Keratinocyte (primary cell): Measurements from ENCODE around the gene PKNOX2. TPM values are rescaled to one million over a fixed set of nuclear protein-coding genes. Genes with fewer than 3 reads are reported as not detected.

Experiments
- DNase-seq: peaks from one replicate; pipeline ENCODE4 v3.0.0-alpha.2; 2011; ENCODE audit warnings: low read depth, missing footprints, low spot score
- FAIRE-seq: peaks from 2 replicates; lab custom pipeline; 2011; peaks lifted over from hg19 to GRCh38; lab: Jason Lieb, UNC
- H2AFZ ChIP-seq: 2 replicates; pipeline ENCODE4 v1.6.0; 2012; ENCODE audit warnings: low read length, control low read depth, inconsistent platforms; ENCODE audit not compliant: control insufficient read depth
- H3K27ac ChIP-seq: 2 replicates; pipeline ENCODE4 v1.5.1; 2011; ENCODE audit warnings: low read length; ENCODE audit not compliant: control insufficient read depth, insufficient read depth
- H3K27me3 ChIP-seq: 3 replicates; pipeline ENCODE4 v1.6.0; 2011; ENCODE audit warnings: low read length; ENCODE audit not compliant: control insufficient read depth, insufficient read depth; ENCODE audit errors: extremely low read depth
- H3K36me3 ChIP-seq, 2 experiments: 2 replicates in 1 of 2; 3 replicates in 1 of 2; pipeline ENCODE4 v1.5.1; 2011; ENCODE audit warnings: low read length in 2 of 2, mild to moderate bottlenecking in 1 of 2; ENCODE audit not compliant: control insufficient read depth in 2 of 2, insufficient read depth in 2 of 2; ENCODE audit errors: extremely low read depth in 1 of 2
- H3K4me1 ChIP-seq: 3 replicates; pipeline ENCODE4 v1.5.1; 2011; ENCODE audit warnings: low read length; ENCODE audit not compliant: control insufficient read depth, insufficient read depth; ENCODE audit errors: extremely low read depth
- H3K4me2 ChIP-seq: 3 replicates; pipeline ENCODE4 v1.6.0; 2011; ENCODE audit warnings: low read depth, low read length; ENCODE audit not compliant: control insufficient read depth, insufficient read depth; ENCODE audit errors: extremely low read depth
- H3K4me3 ChIP-seq, 3 experiments: fragments of 200-600 bp in 1 of 3; sonication (generic) in 1 of 3; 2 replicates in 2 of 3; 3 replicates in 1 of 3; pipeline ENCODE4 v1.5.1; 2011 to 2016; ENCODE audit warnings: low read length in 3 of 3, mild to moderate bottlenecking in 3 of 3, control low read depth in 2 of 3, inconsistent platforms in 1 of 3, low read depth in 1 of 3, mixed read lengths in 1 of 3, mixed run types in 1 of 3, moderate library complexity in 1 of 3; ENCODE audit not compliant: control insufficient read depth in 2 of 3, insufficient read depth in 2 of 3; ENCODE audit errors: extremely low read depth in 1 of 3
- H3K79me2 ChIP-seq: 2 replicates; pipeline ENCODE4 v1.6.0; 2012; ENCODE audit warnings: low read length; ENCODE audit not compliant: control insufficient read depth, insufficient read depth
- H3K9ac ChIP-seq: 3 replicates; pipeline ENCODE4 v1.6.0; 2011; ENCODE audit warnings: low read length; ENCODE audit not compliant: control insufficient read depth, insufficient read depth; ENCODE audit errors: extremely low read depth
- H3K9me1 ChIP-seq: 3 replicates; pipeline ENCODE4 v1.6.0; 2011; ENCODE audit warnings: low read length; ENCODE audit not compliant: control insufficient read depth, insufficient read depth; ENCODE audit errors: extremely low read depth
- H3K9me3 ChIP-seq: 2 replicates; pipeline ENCODE4 v1.5.1; 2012; ENCODE audit warnings: low read depth, low read length; ENCODE audit not compliant: control insufficient read depth
- H4K20me1 ChIP-seq: 3 replicates; pipeline ENCODE4 v1.6.0; 2011; ENCODE audit warnings: low read length; ENCODE audit not compliant: control insufficient read depth, insufficient read depth; ENCODE audit errors: extremely low read depth
- EZH2 ChIP-seq: IDR thresholded peaks from one replicate; pipeline ENCODE4 v1.6.1; 2012; ENCODE audit warnings: inconsistent platforms, mild to moderate bottlenecking, low read length, moderate library complexity
- dilution Hi-C: fragments of 300-500 bp; cut with MboI; formaldehyde crosslinking; loops from one replicate; pipeline ENCODE4 v1.7.0; 2020; ENCODE audit warnings: low sequenced_read_pairs; ENCODE audit not compliant: extremely low pct_ligation_motif_present
- polyA plus RNA-seq, 5 experiments: library from polyadenylated mRNA; depleted of rRNA in 3 of 5; stranded (reverse) in 3 of 5; stranded (forward) in 1 of 5; unstranded in 1 of 5; fragments of >200 nt; gene quantifications; 1 replicate in 1 of 5; 2 replicates in 3 of 5; 3 replicates in 1 of 5; pipeline versions ENCODE4 v1.2.1 to v1.2.3, GENCODE V29; 2011 to 2012; ENCODE audit warnings: missing spikeins in 2 of 5, low read depth in 1 of 5, low replicate concordance in 1 of 5
- TF ChIP-seq, protein P1 (sequence below), 3 experiments: IDR thresholded peaks in 1 of 3; conservative IDR thresholded peaks in 1 of 3; optimal IDR thresholded peaks in 1 of 3; 2 replicates in 2 of 3; 3 replicates in 1 of 3; pipeline versions ENCODE3 to v1.5.1; 2011; ENCODE audit warnings: low read length in 3 of 3, mild to moderate bottlenecking in 3 of 3, moderate library complexity in 2 of 3, control low read depth in 1 of 3, inconsistent platforms in 1 of 3; ENCODE audit not compliant: insufficient read depth in 2 of 3; ENCODE audit errors: extremely low read depth in 1 of 3

PKNOX2 gene
- polyA plus RNA-seq, 1 donor (not counting 4 experiments of a cell fraction or from before 2014, with no cell fraction given), result 0.05 TPM

DNA sequence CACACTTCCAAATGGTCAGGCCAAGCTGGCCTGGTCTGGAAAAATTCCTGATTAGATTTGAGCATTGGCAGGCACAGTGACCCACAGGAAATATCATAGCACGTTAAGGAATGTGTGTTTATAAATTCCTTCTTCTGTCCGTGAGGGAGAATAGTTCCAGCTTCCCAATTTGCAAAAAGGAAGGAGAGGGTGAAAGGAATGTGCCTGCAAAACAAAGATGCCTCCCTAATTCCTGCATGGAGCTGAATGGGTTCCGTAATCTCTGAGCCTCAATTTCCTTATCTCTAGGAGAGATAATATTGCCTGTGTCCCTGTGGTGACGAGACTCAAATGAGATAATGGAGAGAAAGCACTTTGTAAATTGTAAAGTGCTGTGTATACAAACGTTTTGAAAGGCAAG, 226.4 kb downstream of the PKNOX2 start:
- no peaks in the 10 kb centered on the region for H3K9me1 ChIP-seq
- H3K4me2 ChIP-seq, result no peak overlapping the region
- no peaks in the 10 kb centered on the region for H3K36me3 ChIP-seq
- H3K27me3 ChIP-seq, result peaks cover 2% of the 10 kb centered on the region
- no peaks in the 10 kb centered on the region for H3K79me2 ChIP-seq
- TF ChIP-seq, protein P1, sequence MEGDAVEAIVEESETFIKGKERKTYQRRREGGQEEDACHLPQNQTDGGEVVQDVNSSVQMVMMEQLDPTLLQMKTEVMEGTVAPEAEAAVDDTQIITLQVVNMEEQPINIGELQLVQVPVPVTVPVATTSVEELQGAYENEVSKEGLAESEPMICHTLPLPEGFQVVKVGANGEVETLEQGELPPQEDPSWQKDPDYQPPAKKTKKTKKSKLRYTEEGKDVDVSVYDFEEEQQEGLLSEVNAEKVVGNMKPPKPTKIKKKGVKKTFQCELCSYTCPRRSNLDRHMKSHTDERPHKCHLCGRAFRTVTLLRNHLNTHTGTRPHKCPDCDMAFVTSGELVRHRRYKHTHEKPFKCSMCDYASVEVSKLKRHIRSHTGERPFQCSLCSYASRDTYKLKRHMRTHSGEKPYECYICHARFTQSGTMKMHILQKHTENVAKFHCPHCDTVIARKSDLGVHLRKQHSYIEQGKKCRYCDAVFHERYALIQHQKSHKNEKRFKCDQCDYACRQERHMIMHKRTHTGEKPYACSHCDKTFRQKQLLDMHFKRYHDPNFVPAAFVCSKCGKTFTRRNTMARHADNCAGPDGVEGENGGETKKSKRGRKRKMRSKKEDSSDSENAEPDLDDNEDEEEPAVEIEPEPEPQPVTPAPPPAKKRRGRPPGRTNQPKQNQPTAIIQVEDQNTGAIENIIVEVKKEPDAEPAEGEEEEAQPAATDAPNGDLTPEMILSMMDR (optimal IDR thresholded peaks at IDR 0.05 in 1 of 3, IDR thresholded peaks at IDR 0.05 in 1 of 3, conservative IDR thresholded peaks at IDR 0.05 in 1 of 3; ENCODE audit: extremely low read depth in 1 of 3, insufficient read depth in 2 of 3, low read length in 3 of 3), result no peak
- TF ChIP-seq EZH2, result no peak
- no peak overlapping the region for H3K27ac ChIP-seq
- H3K4me3 ChIP-seq, result no peak overlapping the region
- no peaks in the 10 kb centered on the region for H3K4me1 ChIP-seq
- no peak overlapping the region for H3K9ac ChIP-seq
- dilution Hi-C loops, result no loop called here
- DNase-seq, result no peak
- no peak for FAIRE-seq
- H4K20me1 ChIP-seq, result no peaks in the 10 kb centered on the region
- H3K9me3 ChIP-seq, result no peaks in the 10 kb centered on the region
- no peak overlapping the region for H2AFZ ChIP-seq

DNA sequence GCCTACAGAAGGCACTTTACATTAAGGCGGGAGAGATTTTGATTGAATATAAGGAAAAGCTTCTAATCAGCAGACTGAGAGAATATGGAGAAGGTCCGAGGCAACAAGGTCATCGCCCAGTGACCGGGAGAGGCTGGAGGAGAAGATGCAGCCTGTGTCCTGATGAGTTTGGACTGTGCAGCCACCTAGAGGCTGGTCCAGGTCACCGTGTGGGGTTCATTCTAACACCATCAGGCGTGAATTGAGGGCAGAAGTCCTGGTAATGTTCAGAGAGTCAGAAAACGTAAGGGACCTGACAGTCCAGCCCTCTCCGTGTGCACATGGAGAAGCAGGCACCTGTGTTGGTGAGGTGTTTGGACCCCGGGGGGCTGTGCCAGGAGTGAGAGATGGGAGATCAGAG, 228.8 kb downstream of the PKNOX2 start:
- Histone ChIP-seq H3K9me3 (no peaks in the 10 kb centered on the region), H3K27me3 (no peaks in the 10 kb centered on the region), H3K36me3 (no peaks in the 10 kb centered on the region), H3K4me1 (no peaks in the 10 kb centered on the region), H3K79me2 (no peaks in the 10 kb centered on the region), H3K4me2 (no peak overlapping the region), H3K9ac (no peak overlapping the region), H3K27ac (no peak overlapping the region), H3K9me1 (no peaks in the 10 kb centered on the region), H2AFZ (no peak overlapping the region), H3K4me3 (no peak overlapping the region), H4K20me1 (no peaks in the 10 kb centered on the region)
- DNase-seq, result no peak
- dilution Hi-C loops, result no loop called here
- TF ChIP-seq, protein P1 (optimal IDR thresholded peaks at IDR 0.05 in 1 of 3, IDR thresholded peaks at IDR 0.05 in 1 of 3, conservative IDR thresholded peaks at IDR 0.05 in 1 of 3; ENCODE audit: extremely low read depth in 1 of 3, insufficient read depth in 2 of 3, low read length in 3 of 3), result peak in 1 of 3 experiments; percentile 13
- no peak for TF ChIP-seq EZH2
- FAIRE-seq, result no peak
